IPS DF 4.7 (cell line): ENCODE measurements around the gene SLC11A2.
"Not testable (repeated sequence)": the region's sequence is repeated elsewhere in the genome, so short reads cannot be mapped to it uniquely, and the experiment has no call there.

Experiments
- DNase-seq: peaks from one replicate; pipeline ENCODE4 v3.0.0-alpha.2; 2013; ENCODE audit warnings: low spot score; ENCODE audit errors: extremely low read depth

SLC11A2 gene

DNA sequence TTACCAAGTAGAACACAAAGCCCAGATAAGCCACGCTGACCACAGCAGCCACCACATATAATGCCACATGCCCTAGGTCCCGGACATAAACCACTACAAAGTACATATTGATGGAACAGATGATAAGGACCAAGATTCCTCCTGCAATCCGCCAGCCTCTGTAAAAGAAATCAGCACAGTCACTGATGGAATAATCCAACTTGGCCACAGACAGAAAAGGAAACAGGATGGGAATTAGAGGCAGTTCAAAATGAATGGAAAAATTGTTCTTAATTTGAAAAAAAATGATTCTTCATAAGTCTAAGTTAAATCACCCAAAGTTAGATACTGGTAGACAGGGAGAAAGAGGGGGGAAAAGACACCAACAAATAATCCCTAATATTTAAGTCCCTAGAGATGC is 35.4 kb downstream of the SLC11A2 start:
- no peak for DNase-seq

DNA sequence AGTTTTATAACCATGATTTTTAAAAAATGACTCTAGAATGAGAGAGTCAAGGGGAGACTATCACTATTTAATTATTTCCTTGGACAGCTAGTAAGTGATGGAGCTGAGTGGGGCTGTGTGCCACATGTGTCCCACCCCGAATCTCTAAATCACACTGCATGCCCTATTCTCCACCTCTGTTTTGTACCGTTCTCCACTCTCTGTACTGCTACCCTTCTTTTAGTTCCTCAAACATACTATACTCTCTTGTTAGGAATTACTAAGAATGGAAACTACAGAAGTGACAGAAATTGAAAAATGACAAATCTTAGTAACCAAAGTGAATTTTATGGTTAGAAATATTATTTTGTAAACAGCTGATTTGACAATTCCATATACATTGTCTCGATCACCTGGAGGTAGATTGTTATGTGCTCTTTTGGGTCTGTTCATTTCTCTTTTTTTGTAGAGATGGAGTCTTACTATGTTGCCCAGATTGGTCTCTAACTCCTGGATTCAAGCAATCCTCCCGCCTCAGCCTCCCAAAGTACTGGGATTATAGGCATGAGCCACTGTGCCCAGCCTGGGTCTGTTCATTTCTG is 35.9 kb downstream of the SLC11A2 start:
- DNase-seq: no peak

DNA sequence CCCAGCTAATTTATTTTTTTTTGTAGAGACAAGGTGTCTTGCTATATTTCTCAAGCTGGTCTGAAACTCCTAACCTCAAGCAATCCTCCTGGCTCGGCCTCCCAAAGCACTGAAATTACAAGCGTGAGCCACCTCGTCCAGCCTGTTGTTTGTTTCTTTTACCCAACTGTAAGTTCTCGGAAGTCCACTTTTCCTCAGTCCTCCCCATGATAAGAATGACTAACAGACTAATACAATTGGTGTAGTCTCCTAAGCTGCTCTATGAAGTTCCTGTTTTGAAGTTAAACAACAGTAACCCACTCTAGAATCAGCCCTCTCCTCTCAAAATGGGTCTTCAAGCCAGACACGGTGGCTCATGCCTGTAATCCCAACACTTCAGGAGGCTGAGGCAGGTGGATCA is 37.3 kb downstream of the SLC11A2 start:
- no peak for DNase-seq

DNA sequence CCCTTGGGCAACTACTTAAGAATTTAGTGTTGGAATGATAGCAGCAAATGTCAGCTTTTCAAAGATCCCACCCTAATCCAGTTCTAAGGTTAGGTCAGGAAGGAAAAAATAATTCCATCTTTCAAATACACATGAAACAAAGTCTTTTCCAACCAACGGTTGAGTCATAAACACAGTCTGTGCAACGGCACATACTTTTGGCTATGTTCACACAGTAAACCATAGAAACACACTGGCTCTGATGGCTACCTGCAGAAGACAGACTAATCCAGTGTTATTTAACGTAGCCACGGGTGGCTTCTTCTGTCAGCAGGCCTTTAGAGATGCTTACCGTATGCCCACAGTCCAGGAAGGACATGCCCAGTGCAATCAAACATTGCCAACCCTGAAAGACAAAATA is 38.1 kb downstream of the SLC11A2 start:
- DNase-seq: no peak

DNA sequence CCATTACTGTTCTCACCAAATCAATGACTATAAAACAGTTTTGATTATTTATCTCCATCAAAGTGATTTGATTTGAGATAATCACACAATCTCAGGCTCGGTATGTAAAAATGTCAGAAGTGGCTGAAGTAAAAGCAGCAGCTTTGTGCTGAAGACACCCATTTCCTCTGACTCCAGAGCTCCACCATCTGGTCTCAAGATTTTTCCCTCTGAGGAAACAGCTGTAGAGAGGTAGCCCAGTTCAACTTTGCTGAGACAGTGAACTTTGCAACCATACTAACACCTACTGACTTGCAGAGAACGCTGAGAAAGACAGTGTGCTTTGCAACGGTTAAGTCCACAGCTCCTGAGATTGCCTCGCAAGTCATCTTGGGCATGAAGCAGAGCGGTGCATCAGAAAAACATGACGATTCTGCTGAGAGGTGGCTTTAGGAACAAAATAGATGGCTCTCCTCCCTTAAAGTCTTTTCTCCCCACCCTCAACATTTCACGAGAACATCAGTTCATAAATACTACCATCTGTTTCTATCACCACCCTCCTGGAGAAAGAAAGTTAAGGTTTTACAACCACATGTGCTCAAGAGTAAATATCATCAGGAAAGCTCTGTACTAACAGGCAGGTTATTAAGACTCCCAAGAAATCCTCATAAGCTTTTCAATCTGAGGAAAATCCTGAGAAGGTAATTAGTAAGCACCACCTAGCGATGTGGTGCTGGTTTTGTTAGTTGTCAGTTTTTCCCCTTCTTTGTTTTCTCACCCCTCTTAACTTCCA is 39.0 kb downstream of the SLC11A2 start:
- DNase-seq: no peak

DNA sequence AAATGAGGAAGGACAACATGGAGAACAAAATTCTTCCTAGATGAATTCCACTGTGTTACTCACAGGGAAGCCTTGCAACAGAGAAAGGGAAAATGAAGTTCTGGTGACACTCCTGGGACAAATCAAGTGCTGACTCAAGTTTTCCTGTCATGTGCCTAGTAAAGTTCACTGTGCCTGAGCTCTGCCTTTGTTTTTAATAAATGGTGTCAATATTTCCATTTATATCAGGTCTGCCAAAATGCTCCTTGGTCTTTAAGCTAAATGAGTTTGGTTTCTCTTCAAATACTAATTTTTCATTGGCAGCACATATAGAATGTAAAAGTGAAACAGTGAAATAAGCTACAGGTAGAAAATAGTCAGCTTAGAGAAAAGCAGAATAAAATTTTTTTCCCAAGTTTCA is 40.9 kb downstream of the SLC11A2 start:
- DNase-seq: no peak

DNA sequence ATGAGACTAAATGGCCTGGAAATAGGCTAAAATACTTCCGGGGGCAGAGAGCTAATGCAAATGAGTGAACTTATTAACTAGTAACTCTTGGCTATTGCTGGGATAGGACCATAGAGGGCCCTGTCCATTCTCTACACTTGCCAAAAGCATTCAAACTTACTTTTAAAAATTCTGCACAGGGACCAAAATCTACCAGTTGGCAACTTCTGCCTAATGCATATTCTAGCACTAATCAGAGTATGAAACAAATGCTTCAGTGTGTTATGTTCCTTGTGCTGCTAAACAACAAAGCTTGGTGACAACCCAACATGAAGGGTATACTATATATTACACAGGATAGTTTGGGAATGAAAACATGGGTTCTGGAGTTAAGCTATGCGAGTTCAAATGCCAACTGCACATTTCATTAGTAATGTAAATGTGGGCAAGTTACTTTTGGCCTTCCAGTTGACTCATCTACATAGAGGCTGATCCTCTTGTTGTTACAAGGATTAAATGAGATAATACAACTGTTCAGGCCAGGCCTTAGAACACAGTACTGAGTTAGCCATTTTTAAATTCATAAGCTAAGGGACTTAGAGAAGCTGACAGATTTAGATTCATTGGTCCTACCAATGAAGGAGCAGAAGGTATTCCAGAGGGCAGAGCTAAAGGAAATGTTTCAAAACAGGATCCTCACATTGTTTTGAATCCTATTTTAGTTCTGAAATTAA is 41.4 kb downstream of the SLC11A2 start:
- DNase-seq: no peak

DNA sequence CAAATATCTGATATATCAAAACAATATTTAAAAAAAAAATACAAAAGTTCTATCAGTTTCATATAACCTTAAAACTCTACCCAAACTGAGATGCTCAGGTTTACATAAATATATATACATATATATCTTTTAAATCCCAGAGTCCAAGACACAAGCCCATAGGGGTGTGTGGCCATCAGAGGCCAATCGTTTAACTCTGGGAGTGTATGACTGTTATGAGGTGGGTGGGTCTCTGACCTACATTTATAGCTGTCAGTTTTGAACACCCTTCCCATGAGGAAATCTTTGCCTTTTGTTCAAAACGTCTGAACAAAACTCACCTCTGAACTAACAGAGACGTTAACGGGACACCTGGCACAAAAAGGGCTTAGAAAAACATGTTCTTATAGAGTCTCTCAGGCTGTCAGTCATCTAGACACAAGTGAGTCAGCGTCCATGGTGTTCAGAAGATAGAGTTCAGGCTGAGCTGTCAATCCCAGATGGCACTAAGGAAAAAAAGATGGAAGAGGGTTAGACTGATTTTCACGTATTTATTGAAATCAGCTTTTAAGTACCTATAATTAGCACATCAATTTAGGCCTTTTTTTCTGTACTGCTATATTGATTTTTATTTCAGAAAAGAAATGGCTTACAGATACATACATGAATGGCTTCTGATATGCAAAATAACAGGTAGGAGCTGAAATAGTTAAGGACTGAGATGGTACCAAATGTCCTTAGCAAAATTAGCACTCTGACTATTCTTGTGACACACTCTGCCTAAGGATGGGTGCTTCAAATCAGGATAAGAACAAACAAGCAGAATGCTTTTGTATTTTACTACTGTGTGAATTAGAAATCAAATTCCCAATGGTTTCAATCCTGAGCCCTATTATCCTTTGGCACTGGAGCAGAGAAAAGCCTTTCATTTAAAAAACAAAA is 44.6 kb downstream of the SLC11A2 start:
- DNase-seq: no peak

DNA sequence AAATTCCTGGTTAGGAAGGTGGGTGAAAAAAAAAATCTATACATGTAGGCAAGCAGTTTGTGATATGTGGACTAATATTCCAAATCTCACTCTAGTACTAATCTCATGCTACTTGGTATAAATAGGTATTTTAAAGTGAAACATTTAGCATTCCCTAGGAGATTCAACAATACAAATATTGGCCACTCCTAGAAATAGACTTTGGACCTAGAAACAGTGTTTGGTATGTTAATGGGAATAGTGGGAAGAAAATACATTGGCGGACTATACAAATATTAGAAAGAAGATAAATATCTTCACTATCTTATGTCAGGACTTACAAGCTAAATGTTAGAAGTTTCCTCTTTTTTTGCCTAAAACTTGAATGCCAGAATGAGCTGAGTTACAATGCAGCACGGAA is 45.6 kb downstream of the SLC11A2 start:
- no peak for DNase-seq

DNA sequence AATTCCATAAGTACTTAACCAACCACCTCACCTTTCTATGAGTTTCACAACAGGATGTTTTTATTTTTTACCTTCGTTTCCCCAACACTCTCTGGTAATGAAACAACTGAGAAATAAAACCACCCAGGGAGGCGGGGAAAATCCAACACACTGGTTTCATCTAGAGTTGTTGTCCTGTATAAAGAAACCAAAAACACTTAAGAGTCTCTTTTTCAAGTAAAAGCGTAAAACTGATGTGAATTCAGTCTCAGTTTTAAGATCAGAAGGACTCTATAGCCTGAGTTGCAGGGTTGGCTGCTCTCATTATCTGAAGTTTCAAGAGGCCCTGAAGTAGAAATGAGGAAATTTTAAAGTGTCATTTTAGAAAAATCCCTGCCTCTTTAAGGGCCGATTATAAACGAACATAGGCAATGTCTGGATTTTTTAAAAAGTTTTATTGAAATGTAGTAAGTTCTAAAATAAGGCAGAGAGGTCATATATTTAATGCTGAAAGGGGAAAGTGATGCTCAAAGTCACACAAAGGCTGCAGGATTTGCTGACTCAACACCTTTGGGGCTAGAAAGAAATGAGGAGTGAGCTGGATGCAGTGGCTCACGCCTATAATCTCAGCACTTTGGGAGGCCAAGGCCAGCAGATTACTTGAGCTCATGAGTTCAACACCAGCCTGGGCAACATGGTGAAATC is 46.7 kb downstream of the SLC11A2 start:
- DNase-seq: no peak

DNA sequence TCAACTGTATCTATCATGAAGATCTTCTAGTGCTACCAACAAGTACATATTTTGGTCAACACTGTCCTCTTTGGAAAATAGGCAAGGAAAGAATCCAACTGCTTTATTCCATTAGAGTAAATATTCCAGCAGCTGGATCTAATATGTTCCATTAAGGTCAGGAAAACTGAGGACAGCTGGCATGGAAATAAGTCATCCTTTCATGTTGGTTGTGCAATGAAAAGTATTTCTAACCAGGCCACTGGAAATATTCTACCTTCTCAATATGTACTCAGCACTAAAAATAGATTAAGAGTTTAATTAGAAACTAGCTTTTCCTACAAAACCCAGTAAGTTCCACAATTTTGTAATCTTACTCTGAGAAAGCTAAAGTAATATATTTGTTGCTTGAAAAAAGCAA is 54.2 kb downstream of the SLC11A2 start:
- no peak for DNase-seq

DNA sequence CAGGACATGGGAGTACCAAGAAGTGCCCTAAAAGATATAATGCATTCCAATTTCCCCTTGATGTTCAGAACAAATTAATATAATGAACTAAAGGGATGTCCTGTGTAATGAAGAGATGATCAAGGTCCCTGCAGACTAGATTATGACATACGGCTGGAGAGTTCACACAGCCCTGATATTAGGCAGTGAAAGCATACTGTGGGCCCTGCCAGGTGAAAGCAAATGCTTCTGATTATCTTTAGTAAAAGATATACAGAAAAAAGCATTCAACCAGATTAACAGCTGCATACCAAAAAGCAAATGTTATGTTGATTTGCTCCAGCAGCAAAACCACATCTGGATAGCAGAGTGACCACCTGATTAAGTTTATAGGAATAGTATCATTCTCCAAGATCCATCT is 61.8 kb downstream of the SLC11A2 start:
- DNase-seq: no peak

DNA sequence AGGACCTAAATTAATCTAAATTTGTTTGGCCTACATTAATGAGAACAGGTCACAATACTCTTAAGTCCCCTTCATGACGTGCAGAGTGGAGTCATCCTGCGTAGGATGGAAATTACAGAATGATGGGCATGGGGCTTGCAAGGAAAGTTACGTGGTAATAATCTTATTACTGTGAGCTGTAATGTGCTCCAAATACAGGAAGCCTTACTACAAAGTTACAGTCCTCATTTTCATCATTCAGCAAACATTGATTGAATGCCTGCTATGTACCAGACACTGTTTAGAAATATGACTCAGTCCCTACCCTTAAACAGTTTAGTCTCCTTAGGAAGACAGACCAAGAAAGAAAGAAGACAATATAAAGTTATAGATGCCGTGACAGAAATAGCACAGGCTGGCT is 64.5 kb downstream of the SLC11A2 start:
- DNase-seq: no peak

DNA sequence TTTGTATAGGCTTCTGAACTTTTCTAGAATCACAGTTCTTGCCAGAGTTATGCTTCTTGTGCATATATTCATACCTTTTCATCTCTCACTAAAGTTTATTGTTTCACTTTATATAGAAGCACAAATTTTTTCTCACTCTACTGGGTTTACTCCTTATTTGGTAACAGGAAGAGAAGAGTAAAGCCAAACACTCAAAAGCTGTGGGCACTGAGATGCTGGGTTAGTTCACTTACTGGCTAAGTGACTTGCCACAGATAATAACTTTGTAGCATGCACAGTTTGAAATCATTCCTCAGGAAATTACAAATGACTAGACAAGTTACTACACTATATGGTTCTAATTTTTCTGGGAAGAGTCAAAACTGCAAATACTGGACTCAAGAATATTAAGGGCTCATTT is 66.1 kb downstream of the SLC11A2 start:
- DNase-seq: no peak

DNA sequence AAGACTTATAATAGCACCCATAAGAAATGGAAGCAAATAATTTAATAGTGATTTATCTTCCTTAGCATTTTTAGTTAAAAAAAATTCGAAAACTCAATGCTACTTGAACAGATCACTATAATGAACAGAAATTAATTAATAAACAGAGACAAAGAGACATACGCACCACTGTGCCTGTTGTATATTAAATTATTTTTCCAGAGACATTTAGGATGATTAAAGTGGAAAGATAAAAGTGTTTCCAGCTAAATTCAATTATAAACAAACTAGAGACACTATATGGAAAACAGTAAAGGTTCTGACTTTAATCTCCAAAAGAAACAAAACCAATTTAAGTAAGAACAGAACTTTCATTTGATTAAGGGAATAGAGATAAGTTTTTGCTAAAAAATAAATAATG is 70.5 kb downstream of the SLC11A2 start:
- no peak for DNase-seq

DNA sequence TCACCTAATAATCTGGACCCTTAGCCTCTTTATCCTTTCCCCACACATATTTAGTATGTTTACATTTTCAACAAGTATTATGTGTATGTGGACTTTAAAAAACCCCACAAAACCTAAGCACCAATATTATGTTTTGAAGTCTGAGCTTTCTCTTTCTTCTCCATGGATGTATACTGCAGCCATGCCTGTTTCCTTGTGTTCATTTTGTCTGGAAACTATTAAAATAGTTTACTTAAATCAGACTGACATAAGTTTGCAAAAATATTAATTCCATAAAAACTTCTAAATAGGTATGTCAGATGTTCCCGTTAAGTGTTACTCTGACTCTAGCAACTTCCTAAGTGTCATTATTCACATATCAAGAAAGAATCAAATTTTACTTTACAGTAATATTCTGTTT is 70.9 kb downstream of the SLC11A2 start:
- DNase-seq: no peak

DNA sequence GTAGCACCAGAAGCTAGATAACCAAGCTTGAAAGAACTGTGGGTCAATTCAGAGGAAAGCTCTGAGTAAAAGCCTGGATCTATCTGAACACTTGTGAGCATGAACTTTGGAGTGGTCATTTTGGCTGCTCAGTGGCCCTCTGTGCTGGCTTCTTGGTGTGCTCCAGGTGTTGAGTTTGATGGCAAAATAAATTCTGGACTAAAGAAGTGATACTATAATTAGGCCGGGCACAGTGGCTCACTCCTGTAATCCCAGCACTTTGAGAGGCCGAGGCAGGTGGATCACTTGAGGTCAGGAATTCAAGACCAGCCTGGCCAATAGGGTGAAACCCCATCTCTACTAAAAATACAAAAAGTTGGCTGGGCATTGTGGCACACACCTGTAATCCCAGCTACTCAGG is 71.4 kb downstream of the SLC11A2 start:
- DNase-seq: not testable (repeated sequence)

DNA sequence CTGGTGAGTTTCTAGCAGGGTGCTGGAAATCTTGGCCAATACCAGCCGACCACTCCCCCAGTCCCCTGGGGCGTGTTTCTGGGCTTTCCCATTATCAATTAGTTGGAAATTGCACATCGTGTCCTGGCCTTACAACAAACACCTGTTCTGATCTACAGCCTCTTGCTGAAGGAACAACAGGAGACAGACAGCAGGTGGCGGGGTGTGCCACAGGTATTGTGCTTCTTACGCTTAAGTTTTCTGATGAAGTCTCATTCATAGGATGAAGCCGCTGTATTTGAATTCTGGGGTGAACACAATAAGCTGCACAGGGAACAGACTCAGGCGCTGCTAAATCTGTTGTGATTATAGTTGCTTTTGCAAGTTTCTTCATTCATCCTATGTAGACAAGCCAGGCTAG is 73.1 kb downstream of the SLC11A2 start:
- DNase-seq: no peak

DNA sequence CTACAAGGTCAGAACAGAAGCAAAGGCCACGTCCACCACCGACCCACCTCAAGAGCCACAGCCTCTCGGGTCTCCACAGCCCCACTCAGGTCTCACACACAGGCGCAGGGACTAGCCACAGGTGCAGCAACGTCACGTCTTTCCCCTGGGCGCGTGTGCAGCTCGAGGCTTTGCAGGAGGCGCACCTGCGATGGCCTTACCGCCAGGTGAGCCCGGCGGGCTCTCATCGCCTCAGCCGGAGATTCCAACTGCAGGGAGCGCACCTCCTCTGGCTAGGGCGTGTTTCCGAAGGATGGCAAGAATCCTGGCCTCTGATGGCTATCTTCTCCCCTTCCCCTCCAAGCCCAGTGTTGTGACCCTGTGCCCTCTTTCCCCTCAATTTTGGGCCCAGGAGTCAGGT is 73.7 kb downstream of the SLC11A2 start, which contains the start of gene HIGD1C:
HIGD1C (plus strand) TSS at position 35 of the 400 bp plus-strand sequence. CDS start 1,455 bp downstream, outside the sequence.
- DNase-seq: no peak

DNA sequence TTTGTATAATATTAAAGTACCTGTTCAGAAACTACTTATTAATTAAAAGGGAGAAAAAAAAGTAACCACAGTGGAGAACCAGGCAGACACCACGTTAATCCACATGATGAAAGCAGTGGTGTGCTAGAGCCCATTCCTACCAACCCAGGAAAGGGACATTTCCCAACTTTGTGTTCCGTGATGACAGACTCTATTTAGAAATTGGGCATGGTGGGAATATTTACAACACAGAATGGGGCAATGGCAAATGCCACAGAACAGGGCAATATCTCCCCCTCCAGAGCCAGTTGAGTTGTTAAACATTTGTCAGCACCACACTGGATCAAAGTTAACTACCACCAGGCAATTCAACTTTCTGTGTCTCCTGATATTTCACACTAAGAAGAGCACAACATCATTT is 75.1 kb downstream of the SLC11A2 start:
- DNase-seq: no peak

DNA sequence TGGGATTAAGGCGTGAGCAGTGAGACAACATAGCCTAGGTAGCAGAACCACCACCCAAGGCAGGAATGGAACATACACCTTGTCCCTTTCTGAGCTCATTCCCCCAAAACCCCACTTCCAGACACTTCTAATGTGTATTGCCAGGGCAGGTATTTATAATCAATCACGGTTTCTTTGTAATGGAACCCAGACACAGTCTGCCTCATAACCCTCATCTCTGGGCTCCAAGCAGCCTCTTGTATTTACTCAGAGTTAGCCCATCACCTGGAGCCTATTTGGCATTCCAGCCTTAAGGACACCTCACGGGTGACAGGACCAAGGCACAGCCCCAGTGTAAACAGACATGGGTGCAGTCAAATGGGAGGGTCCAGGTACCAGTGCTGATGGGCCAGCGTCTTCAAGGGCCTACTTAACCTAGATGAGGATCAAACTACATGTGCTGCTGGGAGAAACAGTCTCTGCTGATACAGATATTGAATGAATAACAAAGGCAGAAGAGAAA is 76.3 kb downstream of the SLC11A2 start:
- no peak for DNase-seq
